Measurements from ENCODE around the gene OPN4. TPM values are rescaled to one million over a fixed set of nuclear protein-coding genes. Genes with fewer than 3 reads are reported as not detected.

Gene OPN4
- total RNA-seq, 2 experiments from 2014 or later: not detected

DNA sequence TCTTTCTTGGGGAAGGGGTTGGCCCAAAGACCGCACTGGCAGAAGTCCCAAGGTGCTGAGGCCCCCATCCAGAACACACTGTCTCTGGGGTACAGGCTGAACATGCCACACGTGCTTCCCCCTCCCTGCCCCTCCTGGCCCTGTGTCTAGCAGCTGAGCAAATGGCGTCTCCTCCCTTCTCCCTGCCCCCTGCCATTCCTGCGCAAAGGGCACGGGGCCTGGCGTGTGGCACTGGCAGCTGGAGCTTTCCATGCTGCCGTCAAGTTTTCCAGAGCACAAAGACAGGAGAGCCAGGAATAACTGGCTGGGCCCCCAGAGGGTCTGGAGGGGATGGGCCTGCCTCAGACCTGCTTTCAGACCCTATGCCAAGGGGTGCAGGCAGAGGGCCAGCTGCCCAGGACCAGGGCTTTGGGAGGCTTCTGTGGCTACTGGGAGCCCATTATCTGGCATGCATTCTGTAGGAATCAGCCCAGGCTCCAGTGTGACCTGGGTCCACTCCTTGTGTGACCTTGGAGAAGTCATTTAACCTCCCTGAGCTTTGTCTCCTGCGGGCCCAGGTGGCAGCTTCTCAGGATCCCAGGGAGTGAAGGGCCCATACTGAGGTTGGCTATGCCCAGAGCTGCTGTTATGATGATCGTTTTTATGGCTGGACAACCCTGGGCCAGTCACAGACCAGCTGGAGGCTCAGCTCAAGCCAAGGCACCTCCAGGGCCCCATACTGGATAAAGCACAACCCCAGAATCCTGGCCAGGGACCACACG, 13.3 kb downstream of the OPN4 start:
- no peaks in the 10 kb centered on the region for H3K36me3 Mint-ChIP-seq (ENCODE audit: low read depth)
- intact Hi-C loops (cut with micrococcal nuclease): no loop called here
- CTCF ChIA-PET: interaction anchor here (0.6 kb wide), 1 partner anchor 272 kb away, joined by 3 read pairs; no protein-coding TSS in a partner anchor

GRCh38 chr10:86668297-86669165, 14.2 kb downstream of the OPN4 start, which contains the start of gene LDB3:
TSS of gene LDB3 (plus strand) at chr10:86668511. CDS start at chr10:86668692, 181 bp downstream.
- no peak within 1 kb of the TSS for H3K4me3 Mint-ChIP-seq
- intact Hi-C loops (cut with micrococcal nuclease): no loop called here
- no peaks in the 10 kb centered on the region for H3K9me3 Mint-ChIP-seq
- no peak within 1 kb of the TSS for H3K27ac Mint-ChIP-seq
- H3K36me3 Mint-ChIP-seq (ENCODE audit: low read depth): no peaks in the 10 kb centered on the region
- H3K27me3 Mint-ChIP-seq (ENCODE audit: low read depth): no peaks in the 10 kb centered on the region
- CTCF ChIA-PET: interaction anchor here (0.6 kb wide), 1 partner anchor 271 kb away, joined by 3 read pairs; no protein-coding TSS in a partner anchor
- DNase-seq: no peak
- H3K4me1 Mint-ChIP-seq (ENCODE audit: low read depth): no peaks in the 10 kb centered on the region

More for the DNA sequence above, 13.3 kb downstream of the OPN4 start:
- no peaks in the 10 kb centered on the region for H3K9me3 Mint-ChIP-seq
- no peak overlapping the region for H3K27ac Mint-ChIP-seq
- DNase-seq: no peak
- no peak overlapping the region for H3K4me3 Mint-ChIP-seq
- no peaks in the 10 kb centered on the region for H3K4me1 Mint-ChIP-seq (ENCODE audit: low read depth)
- no peaks in the 10 kb centered on the region for H3K27me3 Mint-ChIP-seq (ENCODE audit: low read depth)

GRCh38 chr10:86670290-86670811, 16.0 kb downstream of the OPN4 start:
- H3K9me3 Mint-ChIP-seq: no peaks in the 10 kb centered on the region
- DNase-seq: no peak
- CTCF ChIA-PET: no interaction called here
- H3K27me3 Mint-ChIP-seq (ENCODE audit: low read depth): no peaks in the 10 kb centered on the region
- H3K36me3 Mint-ChIP-seq (ENCODE audit: low read depth): no peaks in the 10 kb centered on the region
- intact Hi-C loops (cut with micrococcal nuclease): no loop called here
- H3K27ac Mint-ChIP-seq: no peak overlapping the region
- no peaks in the 10 kb centered on the region for H3K4me1 Mint-ChIP-seq (ENCODE audit: low read depth)
- H3K4me3 Mint-ChIP-seq: no peak overlapping the region

DNA sequence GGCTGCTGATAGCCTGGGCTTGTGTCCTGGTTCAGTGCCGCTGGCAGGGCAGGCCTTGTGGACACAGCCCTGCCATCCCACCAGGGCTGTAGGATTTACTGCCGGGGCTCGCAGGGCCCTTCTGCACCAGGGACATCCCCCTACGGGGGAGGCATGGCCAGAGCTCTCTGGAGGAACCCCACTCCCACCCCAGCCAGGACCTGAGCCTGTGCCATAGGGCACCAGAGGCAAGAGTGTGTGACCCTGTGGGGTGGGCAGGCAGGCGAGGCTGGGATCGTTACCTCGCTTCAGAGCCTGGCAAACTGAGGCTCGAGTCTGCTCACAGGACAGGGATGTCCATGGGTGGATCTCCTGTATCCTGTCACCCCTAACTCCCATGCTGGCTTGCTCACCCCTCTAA, 16.5 kb downstream of the OPN4 start:
- Mint-ChIP-seq H3K4me3 (no peak overlapping the region), H3K27ac (no peak overlapping the region), H3K27me3 (ENCODE audit: low read depth) (no peaks in the 10 kb centered on the region), H3K4me1 (ENCODE audit: low read depth) (no peaks in the 10 kb centered on the region), H3K9me3 (no peaks in the 10 kb centered on the region), H3K36me3 (ENCODE audit: low read depth) (no peaks in the 10 kb centered on the region)
- no peak for DNase-seq
- CTCF ChIA-PET: no interaction called here
- intact Hi-C loops (cut with micrococcal nuclease): no loop called here

DNA sequence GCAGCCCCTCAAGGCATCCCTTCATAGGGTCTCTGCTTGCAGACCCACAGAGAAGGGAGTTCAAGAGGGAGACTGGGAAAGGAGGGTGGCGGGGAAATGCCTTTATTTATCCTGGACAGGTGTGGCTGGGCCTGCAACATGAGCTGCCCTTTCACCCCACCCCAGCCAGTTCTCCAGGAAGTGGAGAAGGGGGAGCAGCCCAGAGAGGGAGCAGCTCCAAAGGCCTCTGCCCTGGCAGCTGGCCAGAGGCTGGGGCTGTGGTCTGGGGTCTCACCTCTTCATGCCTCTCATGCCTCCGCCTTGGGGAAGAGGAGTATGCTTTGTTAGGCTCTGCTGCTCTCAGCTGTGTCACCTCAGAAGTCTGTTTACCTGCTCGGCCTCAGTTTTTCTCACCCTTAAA, 17.1 kb downstream of the OPN4 start:
- Mint-ChIP-seq H3K4me1 (ENCODE audit: low read depth) (no peaks in the 10 kb centered on the region), H3K9me3 (no peaks in the 10 kb centered on the region), H3K27me3 (ENCODE audit: low read depth) (no peaks in the 10 kb centered on the region), H3K36me3 (ENCODE audit: low read depth) (no peaks in the 10 kb centered on the region), H3K4me3 (no peak overlapping the region), H3K27ac (no peak overlapping the region)
- CTCF ChIA-PET: no interaction called here
- no peak for DNase-seq
- intact Hi-C loops (cut with micrococcal nuclease): no loop called here

- no peak overlapping the region for H3K27ac Mint-ChIP-seq
- H3K4me1 Mint-ChIP-seq (ENCODE audit: low read depth): no peaks in the 10 kb centered on the region
- H3K9me3 Mint-ChIP-seq: no peaks in the 10 kb centered on the region
- CTCF ChIA-PET: no interaction called here
- intact Hi-C loops (cut with micrococcal nuclease): no loop called here
- no peaks in the 10 kb centered on the region for H3K36me3 Mint-ChIP-seq (ENCODE audit: low read depth)
- no peaks in the 10 kb centered on the region for H3K27me3 Mint-ChIP-seq (ENCODE audit: low read depth)
- H3K4me3 Mint-ChIP-seq: no peak overlapping the region
- no peak for DNase-seq
Observed at GRCh38 chr10:86671985-86672710, 17.8 kb downstream of the OPN4 start.

DNA sequence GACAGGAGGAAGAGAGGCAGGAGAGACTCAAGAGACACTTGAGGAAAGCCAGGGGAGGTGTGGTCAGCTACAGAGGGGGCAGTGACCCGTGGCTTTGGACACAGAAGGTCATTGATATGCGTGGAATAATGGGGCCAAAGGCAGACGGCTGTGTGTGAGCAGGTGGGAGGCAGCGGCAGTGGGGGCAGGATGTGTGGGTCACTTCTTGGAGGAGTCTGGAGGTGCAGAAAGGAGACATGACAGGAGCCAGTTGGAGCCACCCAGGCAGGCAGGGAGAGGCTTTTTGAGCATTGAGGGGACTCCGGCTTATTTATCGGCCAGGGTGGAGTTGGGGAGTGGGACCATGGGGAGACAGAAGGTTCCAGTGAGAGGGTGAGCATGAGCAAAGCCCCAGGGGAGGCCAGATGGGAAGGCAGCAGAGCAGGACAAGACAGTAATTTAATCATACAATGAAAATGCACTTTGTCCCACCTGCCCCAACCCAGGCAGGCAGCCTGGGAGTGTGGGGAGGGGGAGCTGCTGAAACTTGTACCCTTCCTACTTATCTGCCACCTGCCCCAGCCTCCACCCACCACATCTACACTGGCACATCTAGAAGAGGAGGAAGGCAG, 19.0 kb downstream of the OPN4 start:
- Mint-ChIP-seq H3K4me1 (ENCODE audit: low read depth) (no peaks in the 10 kb centered on the region), H3K27me3 (ENCODE audit: low read depth) (no peaks in the 10 kb centered on the region), H3K4me3 (no peak overlapping the region), H3K36me3 (ENCODE audit: low read depth) (no peaks in the 10 kb centered on the region), H3K27ac (no peak overlapping the region), H3K9me3 (no peaks in the 10 kb centered on the region)
- intact Hi-C loops (cut with micrococcal nuclease): no loop called here
- CTCF ChIA-PET: interaction anchor here (0.9 kb wide), 1 partner anchor 237 kb away, joined by 4 read pairs; no protein-coding TSS in a partner anchor
- no peak for DNase-seq

DNA sequence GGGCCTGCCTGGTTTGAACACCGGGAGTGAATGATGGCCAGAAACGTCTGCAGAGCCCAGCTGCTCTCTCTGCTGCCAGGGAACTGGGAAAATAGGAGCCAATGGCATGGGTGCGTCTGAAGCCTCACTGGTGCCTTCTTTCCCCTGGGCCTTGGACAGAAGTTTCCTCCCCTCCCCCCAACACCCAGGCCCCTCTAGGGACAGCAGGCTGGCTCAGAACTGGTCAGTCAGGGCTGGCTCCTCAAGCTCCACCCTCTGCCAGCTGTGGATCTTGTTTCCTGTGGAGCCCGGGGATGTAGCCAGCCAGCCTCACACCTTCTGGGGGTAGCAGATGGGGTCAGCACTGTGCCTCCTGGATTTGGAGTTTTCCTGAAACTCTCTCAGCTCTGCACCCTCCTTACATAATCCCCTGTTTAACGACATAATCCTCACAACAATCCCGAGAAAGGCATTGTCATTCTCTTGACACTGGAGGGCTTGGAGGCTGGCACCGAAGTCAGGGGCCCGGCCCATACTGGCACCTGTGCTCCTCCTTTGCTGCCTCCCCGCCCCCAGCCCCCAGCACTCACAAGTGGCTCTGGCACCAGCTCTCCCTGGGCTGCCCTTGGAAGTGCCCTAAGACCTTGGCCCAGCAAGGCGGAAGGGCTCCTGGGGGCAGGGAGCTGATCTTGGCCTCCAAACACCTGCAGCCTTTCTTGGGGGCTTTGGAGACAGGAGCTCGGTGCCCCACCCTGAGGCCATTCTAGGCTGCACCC, 19.7 kb downstream of the OPN4 start:
- DNase-seq: no peak
- CTCF ChIA-PET: interaction anchor here (0.9 kb wide), 1 partner anchor 236 kb away, joined by 4 read pairs; no protein-coding TSS in a partner anchor
- intact Hi-C loops (cut with micrococcal nuclease): no loop called here
- H3K4me3 Mint-ChIP-seq: no peak overlapping the region
- no peak overlapping the region for H3K27ac Mint-ChIP-seq
- H3K4me1 Mint-ChIP-seq (ENCODE audit: low read depth): no peaks in the 10 kb centered on the region
- H3K36me3 Mint-ChIP-seq (ENCODE audit: low read depth): no peaks in the 10 kb centered on the region
- H3K9me3 Mint-ChIP-seq: no peaks in the 10 kb centered on the region
- no peaks in the 10 kb centered on the region for H3K27me3 Mint-ChIP-seq (ENCODE audit: low read depth)

DNA sequence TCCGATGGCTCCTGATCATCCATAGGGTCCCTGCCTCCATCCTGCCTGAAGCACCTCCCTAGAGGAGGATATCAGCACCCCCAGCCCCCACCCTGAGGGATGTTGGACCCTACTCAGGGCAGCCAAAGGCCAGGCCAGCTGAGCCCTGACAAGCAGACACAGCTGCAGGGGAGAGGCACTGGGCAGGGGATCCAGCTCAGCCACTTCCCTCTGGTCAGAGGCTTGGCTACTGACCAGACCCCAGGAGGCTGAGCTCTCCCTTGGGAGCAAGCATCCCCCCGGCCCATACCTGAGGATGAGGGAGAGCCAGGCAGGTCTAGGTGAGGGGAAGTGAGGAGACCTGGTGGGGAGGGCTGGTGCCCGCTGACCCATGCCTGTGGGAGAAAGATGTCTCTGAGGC, 20.6 kb downstream of the OPN4 start:
- Mint-ChIP-seq H3K36me3 (ENCODE audit: low read depth) (no peaks in the 10 kb centered on the region), H3K4me1 (ENCODE audit: low read depth) (no peaks in the 10 kb centered on the region), H3K9me3 (no peaks in the 10 kb centered on the region), H3K27me3 (ENCODE audit: low read depth) (no peaks in the 10 kb centered on the region), H3K27ac (no peak overlapping the region), H3K4me3 (no peak overlapping the region)
- no peak for DNase-seq
- intact Hi-C loops (cut with micrococcal nuclease): no loop called here
- CTCF ChIA-PET: no interaction called here

- Mint-ChIP-seq H3K27me3 (ENCODE audit: low read depth) (no peaks in the 10 kb centered on the region), H3K4me3 (no peak overlapping the region), H3K36me3 (ENCODE audit: low read depth) (no peaks in the 10 kb centered on the region), H3K9me3 (no peaks in the 10 kb centered on the region), H3K4me1 (ENCODE audit: low read depth) (no peaks in the 10 kb centered on the region), H3K27ac (no peak overlapping the region)
- CTCF ChIA-PET: interaction anchor here (1.5 kb wide), 1 partner anchor 11 kb away, joined by 8 read pairs; no protein-coding TSS in a partner anchor
- DNase-seq: no peak
- intact Hi-C loops (cut with micrococcal nuclease): no loop called here
Observed at GRCh38 chr10:86677374-86677773, 23.0 kb downstream of the OPN4 start.

DNA sequence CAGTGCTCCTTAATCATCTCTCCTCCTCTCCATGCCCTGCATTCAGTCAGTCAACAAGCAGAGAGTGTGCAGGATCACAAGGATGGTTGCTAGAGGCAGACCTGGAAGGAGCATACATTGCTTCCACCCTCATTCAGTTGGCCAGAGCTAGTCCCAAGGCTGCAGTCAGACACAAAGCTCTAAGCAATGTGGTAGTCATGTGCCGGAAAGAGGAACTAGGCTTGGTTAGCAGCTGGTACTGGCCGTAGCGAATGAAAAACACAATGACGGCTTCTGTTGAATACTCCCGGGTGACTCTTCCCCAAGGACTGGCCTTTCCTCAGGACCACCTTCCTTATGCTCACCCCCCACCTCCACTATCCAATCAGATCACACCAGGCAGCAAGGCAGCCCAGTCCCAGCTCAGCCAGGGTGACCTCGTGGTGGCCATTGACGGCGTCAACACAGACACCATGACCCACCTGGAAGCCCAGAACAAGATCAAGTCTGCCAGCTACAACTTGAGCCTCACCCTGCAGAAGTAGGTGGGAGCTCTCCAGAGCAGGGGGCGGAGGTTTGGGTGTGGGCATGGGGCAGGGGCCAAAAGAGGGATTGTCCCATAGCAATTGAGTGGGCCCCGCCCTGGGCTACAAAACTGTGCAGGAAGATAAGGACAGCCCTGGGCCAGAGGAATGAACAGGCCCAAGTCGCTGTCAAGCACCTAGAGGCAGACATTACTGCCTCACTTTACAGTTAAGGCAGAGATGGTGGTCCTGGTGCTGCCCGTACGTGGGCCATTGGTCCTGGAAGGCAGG, 24.8 kb downstream of the OPN4 start:
- CTCF ChIA-PET: interaction anchor here (1.1 kb wide), 1 partner anchor 9 kb away, joined by 3 read pairs; no protein-coding TSS in a partner anchor
- H3K36me3 Mint-ChIP-seq (ENCODE audit: low read depth): no peaks in the 10 kb centered on the region
- H3K4me1 Mint-ChIP-seq (ENCODE audit: low read depth): no peaks in the 10 kb centered on the region
- no peaks in the 10 kb centered on the region for H3K27me3 Mint-ChIP-seq (ENCODE audit: low read depth)
- intact Hi-C loops (cut with micrococcal nuclease): no loop called here
- H3K4me3 Mint-ChIP-seq: no peak overlapping the region
- no peak for DNase-seq
- H3K27ac Mint-ChIP-seq: no peak overlapping the region
- no peaks in the 10 kb centered on the region for H3K9me3 Mint-ChIP-seq

All from activated naive CD4-positive, alpha-beta T cell treated with anti-CD3 and anti-CD28 coated beads for 36 hours (primary cell).